Measurements from ENCODE around the gene RASA2.
"Not testable (repeated sequence)": the region's sequence is repeated elsewhere in the genome, so short reads cannot be mapped to it uniquely, and the experiment has no call there.

RASA2 gene

GRCh38 chr3:141476033-141476432 is 10.8 kb upstream of the RASA2 start:
- no peak for FAIRE-seq
- no peak for DNase-seq (ENCODE audit: insufficient read length, low spot score)
- no peak for TF ChIP-seq POLR2A (IDR thresholded peaks at IDR 0.05; ENCODE audit: low read depth, low read length)

GRCh38 chr3:141477224-141477623 is 9.6 kb upstream of the RASA2 start:
- DNase-seq (ENCODE audit: insufficient read length, low spot score): peak; percentile 82

GRCh38 chr3:141478139-141478538 is 8.7 kb upstream of the RASA2 start:
- no peak for TF ChIP-seq POLR2A (IDR thresholded peaks at IDR 0.05; ENCODE audit: low read depth, low read length)
- no peak for DNase-seq (ENCODE audit: insufficient read length, low spot score)
- FAIRE-seq: no peak

More at GRCh38 chr3:141477224-141477623, 9.6 kb upstream of the RASA2 start:
- FAIRE-seq: peak; percentile 99
- TF ChIP-seq POLR2A (IDR thresholded peaks at IDR 0.05; ENCODE audit: low read depth, low read length): no peak

GRCh38 chr3:141478840-141479239 is 8.0 kb upstream of the RASA2 start:
- not testable (repeated sequence) for DNase-seq (ENCODE audit: insufficient read length, low spot score); FAIRE-seq

DNA sequence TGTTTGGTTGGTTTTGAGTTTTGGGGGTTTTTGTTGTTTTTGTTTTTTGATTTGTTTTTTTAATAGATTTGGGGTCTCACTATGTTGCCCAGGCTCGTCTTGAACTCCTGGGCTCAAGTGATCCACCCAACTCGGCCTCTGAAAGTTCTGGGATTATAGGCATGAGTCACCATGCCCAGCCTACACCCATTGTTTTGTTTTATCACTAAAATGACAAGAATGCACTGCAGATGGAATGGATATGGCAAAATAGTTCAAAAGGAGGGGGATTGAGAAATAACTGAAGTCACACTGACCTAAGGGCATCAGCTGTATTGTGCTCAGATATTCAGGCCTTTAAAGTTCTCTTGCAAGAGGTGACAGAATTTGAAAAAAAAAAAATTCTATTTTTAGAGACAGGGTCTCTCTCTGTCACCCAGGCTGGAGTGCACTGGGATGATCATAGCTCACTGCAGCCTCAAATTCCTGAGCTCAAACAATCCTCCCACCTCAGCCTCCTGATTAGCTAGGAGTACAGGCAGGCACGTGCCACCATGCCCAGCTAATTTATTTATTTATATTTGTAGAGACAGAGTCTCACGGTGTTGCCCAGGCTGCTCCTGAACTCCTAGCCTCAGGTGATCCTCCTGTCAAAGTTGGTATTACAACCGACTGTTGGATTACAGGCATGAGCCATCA is 4.4 kb upstream of the RASA2 start:
- peak; percentile 61 for DNase-seq (ENCODE audit: insufficient read length, low spot score)

GRCh38 chr3:141484701-141485287 is 2.0 kb upstream of the RASA2 start:
- TF ChIP-seq POLR2A (IDR thresholded peaks at IDR 0.05; ENCODE audit: low read depth, low read length): no peak
- no peak for DNase-seq (ENCODE audit: insufficient read length, low spot score)
- no peak for FAIRE-seq

More for the DNA sequence above, 4.4 kb upstream of the RASA2 start:
- TF ChIP-seq POLR2A (IDR thresholded peaks at IDR 0.05; ENCODE audit: low read depth, low read length): no peak
- FAIRE-seq: peak; percentile 86

DNA sequence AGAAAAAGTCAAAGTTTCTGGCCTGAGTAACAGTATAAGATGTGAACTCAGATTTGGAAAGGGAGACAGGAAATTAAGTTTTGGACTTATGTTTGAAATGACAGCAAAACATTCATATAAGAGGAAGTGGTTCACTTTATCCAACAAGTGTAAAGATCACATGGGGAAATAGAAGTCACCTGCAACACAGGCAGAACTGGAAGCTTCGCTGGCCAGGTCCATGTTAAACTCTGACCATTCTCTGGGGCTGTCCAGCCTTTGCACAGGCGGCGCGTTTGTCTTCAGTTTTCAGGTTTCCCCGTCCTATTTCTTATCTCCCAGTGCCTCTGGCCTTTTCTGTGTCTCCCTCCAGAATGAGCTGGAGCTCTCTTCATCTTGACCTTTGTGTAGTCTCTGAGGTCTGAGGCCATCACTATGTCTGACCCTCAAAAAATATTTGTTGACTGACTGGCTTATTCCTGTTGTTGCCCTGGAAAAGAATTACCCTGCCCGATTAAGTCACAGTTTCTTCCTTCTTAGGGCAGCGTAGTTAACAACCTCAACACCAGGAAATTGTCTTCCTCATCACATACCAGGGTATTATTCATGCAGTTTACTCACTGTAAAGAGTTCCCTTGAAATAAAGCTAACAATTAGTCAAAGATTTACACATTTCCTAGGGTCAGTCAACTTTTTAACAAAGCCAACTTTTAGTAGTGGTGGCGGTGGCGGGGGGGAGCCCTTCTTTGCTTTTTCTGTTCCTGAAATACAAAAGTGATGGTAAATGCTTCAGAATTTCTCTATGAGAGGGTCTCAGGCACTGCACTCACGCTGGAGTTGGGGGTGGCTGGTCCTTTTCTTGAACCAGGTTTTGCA is 959 bp upstream of the RASA2 start:
- FAIRE-seq (peak; percentile 93), DNase-seq (ENCODE audit: insufficient read length, low spot score) (peak; percentile 40)
- no peak for TF ChIP-seq POLR2A (IDR thresholded peaks at IDR 0.05; ENCODE audit: low read depth, low read length)

DNA sequence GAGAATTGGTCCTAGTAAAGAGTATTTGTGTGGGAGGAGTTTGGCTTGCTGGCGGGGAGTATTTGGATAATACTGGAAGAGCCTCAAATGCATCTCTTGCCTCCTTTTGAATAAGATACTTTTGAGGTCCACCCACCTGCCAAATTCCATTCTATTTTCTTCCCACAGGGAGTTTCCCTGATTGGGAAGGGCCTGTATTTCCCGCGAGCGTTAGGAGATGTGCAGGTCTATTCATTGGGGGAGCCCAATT is 406 bp upstream of the RASA2 start:
- DNase-seq (ENCODE audit: insufficient read length, low spot score) (peak; percentile 66), FAIRE-seq (no peak)
- TF ChIP-seq POLR2A (IDR thresholded peaks at IDR 0.05; ENCODE audit: low read depth, low read length): no peak

DNA sequence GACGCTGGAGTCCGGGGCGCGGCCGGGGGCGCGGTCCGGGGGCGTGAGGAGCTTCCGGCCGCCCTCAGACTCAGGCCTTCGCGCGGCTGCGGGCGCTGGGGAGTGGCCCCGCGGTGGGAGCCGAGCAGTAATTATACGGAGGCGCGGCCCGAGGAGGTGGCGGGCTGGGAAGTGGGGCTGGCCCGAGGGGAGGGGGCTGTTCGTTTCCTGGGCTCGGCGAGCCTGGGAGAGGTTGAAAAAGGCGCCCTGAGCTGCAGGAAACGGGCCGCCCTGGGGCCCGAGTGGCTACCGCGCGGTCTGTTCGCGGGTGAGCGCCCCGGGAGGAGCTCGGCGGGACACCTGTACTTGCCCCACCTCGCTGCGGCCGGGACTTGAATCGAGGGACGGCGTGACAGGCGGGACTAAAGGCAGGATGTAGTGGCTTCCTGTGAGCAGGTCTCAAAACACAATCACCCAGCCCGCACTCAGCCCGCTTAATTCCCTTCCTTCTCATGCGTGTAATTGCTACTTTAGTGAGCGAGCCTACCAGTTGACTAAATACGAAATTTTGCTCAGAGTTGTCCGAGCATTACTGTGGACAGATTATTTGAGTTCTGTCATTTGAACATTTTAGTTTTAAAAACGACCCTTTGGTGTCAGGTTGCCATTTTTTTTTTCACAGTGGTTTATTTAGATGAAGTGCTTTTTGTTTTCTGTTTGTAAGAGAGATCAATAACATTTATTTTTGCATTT is 860 bp downstream of the RASA2 start:
- DNase-seq (ENCODE audit: insufficient read length, low spot score) (peak; percentile 39), FAIRE-seq (peak; percentile 79)
- no peak for TF ChIP-seq POLR2A (IDR thresholded peaks at IDR 0.05; ENCODE audit: low read depth, low read length)

DNA sequence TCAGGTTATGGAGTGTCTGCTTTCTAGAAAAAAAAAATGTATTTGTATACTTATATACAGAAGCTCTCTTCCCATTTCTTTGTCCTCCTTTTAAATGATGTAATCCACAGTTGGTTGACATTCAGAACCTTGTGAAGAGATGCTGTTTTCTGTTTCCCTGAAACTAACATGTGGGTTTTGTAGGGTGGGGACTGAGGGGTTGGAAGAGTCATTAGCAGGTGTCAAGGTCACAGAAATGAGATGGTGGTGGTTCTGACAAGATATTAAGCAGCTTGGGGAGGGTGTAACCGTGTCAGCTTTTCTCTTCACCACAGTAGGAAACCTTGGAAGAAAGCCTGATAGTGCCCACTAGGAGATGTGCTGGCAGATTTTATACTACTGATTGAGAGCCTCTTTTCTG is 2.4 kb downstream of the RASA2 start:
- no peak for FAIRE-seq
- no peak for DNase-seq (ENCODE audit: insufficient read length, low spot score)

GRCh38 chr3:141491081-141491480 is 4.3 kb downstream of the RASA2 start:
- DNase-seq (ENCODE audit: insufficient read length, low spot score) (no peak), FAIRE-seq (no peak)
- no peak for TF ChIP-seq POLR2A (IDR thresholded peaks at IDR 0.05; ENCODE audit: low read depth, low read length)

More for the DNA sequence above, 2.4 kb downstream of the RASA2 start:
- TF ChIP-seq POLR2A (IDR thresholded peaks at IDR 0.05; ENCODE audit: low read depth, low read length): no peak

- FAIRE-seq (no peak), DNase-seq (ENCODE audit: insufficient read length, low spot score) (no peak)
- no peak for TF ChIP-seq POLR2A (IDR thresholded peaks at IDR 0.05; ENCODE audit: low read depth, low read length)
Observed at GRCh38 chr3:141491929-141492328, 5.1 kb downstream of the RASA2 start.

- FAIRE-seq (no peak), DNase-seq (ENCODE audit: insufficient read length, low spot score) (no peak)
- no peak for TF ChIP-seq POLR2A (IDR thresholded peaks at IDR 0.05; ENCODE audit: low read depth, low read length)
Observed at GRCh38 chr3:141493184-141493583, 6.4 kb downstream of the RASA2 start.

DNA sequence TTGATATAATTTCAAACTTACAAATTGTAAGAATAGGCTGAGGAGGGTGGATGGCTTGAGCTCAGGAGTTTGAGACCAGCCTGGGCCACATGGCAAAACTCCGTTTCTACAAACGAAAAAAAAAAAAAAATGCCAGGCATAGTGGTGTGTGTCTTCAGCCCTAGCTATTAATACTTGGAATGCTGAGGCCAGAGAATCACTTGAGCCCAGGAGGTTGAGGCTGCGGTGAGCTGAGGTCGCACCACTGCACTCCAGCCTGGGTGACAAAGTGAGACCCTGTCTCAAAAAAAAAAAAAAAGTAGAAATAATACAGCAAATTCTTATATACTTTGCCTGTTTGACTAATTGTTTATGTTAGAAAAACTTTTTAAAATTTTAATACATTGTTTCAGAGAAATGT is 10.8 kb downstream of the RASA2 start:
- FAIRE-seq; DNase-seq (ENCODE audit: insufficient read length, low spot score): not testable (repeated sequence)

Measured in H54 (cell line).